T-helper 22 cell (primary cell): ENCODE results near the gene SRPK2.
"Not testable (repeated sequence)": the region's sequence is repeated elsewhere in the genome, so short reads cannot be mapped to it uniquely, and the experiment has no call there.

Source experiments
- DNase-seq: peaks from one replicate; pipeline ENCODE4 v3.0.0-alpha.2; 2020; ENCODE audit warnings: low read depth

The SRPK2 gene

GRCh38 chr7:105304040-105304895, 84.5 kb downstream of the SRPK2 start:
- DNase-seq, result no peak

GRCh38 chr7:105300587-105300986, 88.1 kb downstream of the SRPK2 start:
- DNase-seq, result peak; percentile 7

GRCh38 chr7:105298439-105298894, 90.3 kb downstream of the SRPK2 start:
- DNase-seq, result no peak

GRCh38 chr7:105297985-105298384, 90.7 kb downstream of the SRPK2 start:
- no peak for DNase-seq

GRCh38 chr7:105297309-105297708, 91.4 kb downstream of the SRPK2 start:
- DNase-seq, result no peak

GRCh38 chr7:105296491-105296890, 92.2 kb downstream of the SRPK2 start:
- no peak for DNase-seq

GRCh38 chr7:105295596-105296352, 92.9 kb downstream of the SRPK2 start:
- no peak for DNase-seq

GRCh38 chr7:105294482-105294881, 94.2 kb downstream of the SRPK2 start:
- DNase-seq, result not testable (repeated sequence)

- no peak for DNase-seq
Observed at GRCh38 chr7:105289704-105290103, 99.0 kb downstream of the SRPK2 start.

GRCh38 chr7:105286441-105286840, 102.3 kb downstream of the SRPK2 start:
- DNase-seq, result no peak

GRCh38 chr7:105285118-105285874, 103.4 kb downstream of the SRPK2 start:
- DNase-seq, result no peak

GRCh38 chr7:105284014-105284413, 104.7 kb downstream of the SRPK2 start:
- no peak for DNase-seq

GRCh38 chr7:105281966-105282365, 106.8 kb downstream of the SRPK2 start:
- DNase-seq, result no peak

- DNase-seq, result no peak
Observed at GRCh38 chr7:105279688-105280007, 109.1 kb downstream of the SRPK2 start.

GRCh38 chr7:105278973-105279687, 109.6 kb downstream of the SRPK2 start:
- DNase-seq, result no peak

- no peak for DNase-seq
Observed at GRCh38 chr7:105278565-105278964, 110.2 kb downstream of the SRPK2 start.

GRCh38 chr7:105277341-105277740, 111.4 kb downstream of the SRPK2 start:
- DNase-seq, result no peak

- DNase-seq, result no peak
Observed at GRCh38 chr7:105270117-105270516, 118.6 kb downstream of the SRPK2 start.

GRCh38 chr7:105269397-105269796, 119.3 kb downstream of the SRPK2 start:
- DNase-seq, result no peak

GRCh38 chr7:105268511-105269392, 120.0 kb downstream of the SRPK2 start:
- DNase-seq, result no peak

GRCh38 chr7:105268056-105268455, 120.7 kb downstream of the SRPK2 start:
- DNase-seq, result no peak
